Endothelial cell of umbilical vein (primary cell): ENCODE data around the gene BAZ1B. TPM values are rescaled to one million over a fixed set of nuclear protein-coding genes. Genes with fewer than 3 reads are reported as not detected.
"Not testable (repeated sequence)": the region's sequence is repeated elsewhere in the genome, so short reads cannot be mapped to it uniquely, and the experiment has no call there.

Experiments used
- BruUV-seq: library from RNA; stranded (reverse); fragments of 400-500 nt; replicated peaks from 2 replicates; lab custom pipeline; 2021; lab: Mats Ljungman, UMichigan
- CTCF ChIA-PET: fragments of 300-600, 350-600 bp; sonication (Branson Sonifier 250); formaldehyde crosslinking; loops from one replicate; lab custom pipeline; 2021; ENCODE audit warnings: antibody characterized with exemption, inconsistent platforms; lab: Charles Lee
- POLR2A ChIA-PET: fragments of 300-600, 350-600 bp; sonication (Branson Sonifier 250); formaldehyde crosslinking; loops from one replicate; lab custom pipeline; 2021; ENCODE audit warnings: antibody characterized with exemption, inconsistent platforms; lab: Charles Lee
- DNase-seq: peaks from one replicate; pipeline ENCODE4 v3.0.0-alpha.2; 2011; ENCODE audit warnings: low read depth, low spot score
- FAIRE-seq: peaks from 2 replicates; lab custom pipeline; 2011; peaks lifted over from hg19 to GRCh38; lab: Jason Lieb, UNC
- H2AFZ ChIP-seq: 2 replicates; pipeline ENCODE4 v1.6.0; 2012; ENCODE audit warnings: low read depth, low read length, control low read depth, inconsistent platforms
- H3K27ac ChIP-seq: 2 replicates; pipeline ENCODE4 v1.5.1; 2011; ENCODE audit warnings: low read depth, mild to moderate bottlenecking, control low read depth, low read length, moderate library complexity; ENCODE audit not compliant: insufficient read depth
- H3K27me3 ChIP-seq, 2 experiments: 2 replicates each; pipeline versions ENCODE4 v1.6.0 to v1.6.1; 2011; ENCODE audit warnings: low read length in 2 of 2, mixed read lengths in 1 of 2; ENCODE audit not compliant: control insufficient read depth in 2 of 2, insufficient read depth in 2 of 2
- H3K36me3 ChIP-seq, 2 experiments: 2 replicates in 1 of 2; 3 replicates in 1 of 2; pipeline ENCODE4 v1.5.1; 2011; ENCODE audit warnings: low read length in 2 of 2, mild to moderate bottlenecking in 1 of 2, moderate library complexity in 1 of 2; ENCODE audit not compliant: control insufficient read depth in 2 of 2, insufficient read depth in 2 of 2; ENCODE audit errors: extremely low read depth in 1 of 2
- H3K4me1 ChIP-seq: 3 replicates; pipeline ENCODE4 v1.5.1; 2011; ENCODE audit warnings: mild to moderate bottlenecking, low read length; ENCODE audit not compliant: control insufficient read depth, insufficient read depth; ENCODE audit errors: extremely low read depth
- H3K4me2 ChIP-seq: 2 replicates; pipeline ENCODE4 v1.6.1; 2011; ENCODE audit warnings: low read length, control low read depth, mixed read lengths; ENCODE audit not compliant: insufficient read depth
- H3K4me3 ChIP-seq, 3 experiments: fragments of 200-600 bp in 1 of 3; sonication (generic), shearing (Covaris generic) in 1 of 3; replicated peaks in 1 of 3; 2 replicates each; pipeline ENCODE4 v1.5.1; 2011 to 2016; ENCODE audit warnings: control low read depth in 3 of 3, low read length in 3 of 3, mild to moderate bottlenecking in 2 of 3, inconsistent platforms in 1 of 3, low read depth in 1 of 3, moderate library complexity in 1 of 3; ENCODE audit not compliant: insufficient read depth in 1 of 3
- H3K79me2 ChIP-seq: 2 replicates; pipeline ENCODE4 v1.6.0; 2012; ENCODE audit warnings: low read length, inconsistent platforms; ENCODE audit not compliant: control insufficient read depth, insufficient read depth
- H3K9ac ChIP-seq: replicated peaks from 2 replicates; pipeline ENCODE3; 2011; ENCODE audit warnings: low read length, control low read depth; ENCODE audit not compliant: insufficient read depth; ENCODE audit errors: extremely low read depth
- H3K9me1 ChIP-seq: replicated peaks from 3 replicates; pipeline ENCODE4 v1.6.0; 2011; ENCODE audit warnings: mild to moderate bottlenecking, low read length; ENCODE audit not compliant: control insufficient read depth, insufficient read depth; ENCODE audit errors: extremely low read depth
- H3K9me3 ChIP-seq: replicated peaks from 2 replicates; pipeline ENCODE4 v1.5.1; 2012; ENCODE audit warnings: low read length, inconsistent platforms; ENCODE audit not compliant: control insufficient read depth, insufficient read depth
- H4K20me1 ChIP-seq: replicated peaks from 2 replicates; pipeline ENCODE3; 2011; ENCODE audit warnings: mild to moderate bottlenecking, low read length; ENCODE audit not compliant: control insufficient read depth, insufficient read depth; ENCODE audit errors: extremely low read depth
- FOS ChIP-seq: IDR thresholded peaks from 2 replicates; pipeline ENCODE4 v1.6.1; 2011; ENCODE audit warnings: mild to moderate bottlenecking, low read length, moderate library complexity, borderline replicate concordance; ENCODE audit not compliant: insufficient read depth
- GATA2 ChIP-seq: IDR thresholded peaks from 2 replicates; pipeline ENCODE4 v1.7.0; 2011; ENCODE audit warnings: low read depth, mild to moderate bottlenecking, moderate library complexity, mixed read lengths, low read length; ENCODE audit not compliant: insufficient read length, insufficient read depth
- dilution Hi-C: fragments of 300-500 bp; cut with MboI; formaldehyde crosslinking; loops from one replicate; pipeline ENCODE4 v1.15.0; 2019; ENCODE audit warnings: low sequenced_read_pairs; ENCODE audit not compliant: extremely low pct_ligation_motif_present
- intact Hi-C: fragments of 100-400 bp; cut with micrococcal nuclease; formaldehyde crosslinking; loops from one replicate; pipeline ENCODE4 v1.10.0; 2022
- polyA plus RNA-seq, 4 experiments: library from polyadenylated mRNA; depleted of rRNA in 3 of 4; stranded (reverse) in 3 of 4; unstranded in 1 of 4; fragments of >200 nt; gene quantifications; 2 replicates each; pipeline versions ENCODE4 v1.2.1 to v1.2.3, GENCODE V29; 2011 to 2012; ENCODE audit warnings: missing spikeins in 1 of 4
- total RNA-seq: library from RNA; stranded (reverse); gene quantifications from 2 replicates; pipeline ENCODE4 v1.2.3, GENCODE V29; 2021
- TF ChIP-seq, protein P1 (sequence below): IDR thresholded peaks from 2 replicates; pipeline ENCODE4 v1.6.1; 2011; ENCODE audit not compliant: insufficient read depth, insufficient read length
- TF ChIP-seq, protein P2 (sequence below), 2 donors: IDR thresholded peaks; 1 replicate in 1 of 2; 2 replicates in 1 of 2; pipeline ENCODE4 v1.5.1; 2011; ENCODE audit warnings: low read length in 2 of 2, mild to moderate bottlenecking in 2 of 2, moderate library complexity in 2 of 2, control low read depth in 1 of 2, inconsistent platforms in 1 of 2, low read depth in 1 of 2; ENCODE audit not compliant: insufficient read depth in 1 of 2; ENCODE audit errors: extremely low read depth in 1 of 2

Gene BAZ1B
- total and polyA plus RNA-seq, 2 donors (not counting 3 experiments of a cell fraction or from before 2014, with no cell fraction given), result 16.2 to 74.7 TPM

- Histone ChIP-seq H3K36me3 (peaks cover 22 to 36% of the 10 kb centered on the region in 2 experiments), H3K4me1 (no peaks in the 10 kb centered on the region), H3K4me3 (no peak overlapping the region), H3K9me3 (no peaks in the 10 kb centered on the region), H3K9ac (no peak overlapping the region), H2AFZ (no peak overlapping the region), H4K20me1 (no peaks in the 10 kb centered on the region), H3K4me2 (no peak overlapping the region), H3K79me2 (no peaks in the 10 kb centered on the region), H3K27ac (no peak overlapping the region), H3K9me1 (no peaks in the 10 kb centered on the region), H3K27me3 (no peaks in the 10 kb centered on the region)
- TF ChIP-seq GATA2 (no peak), FOS (no peak)
- TF ChIP-seq, protein P1, sequence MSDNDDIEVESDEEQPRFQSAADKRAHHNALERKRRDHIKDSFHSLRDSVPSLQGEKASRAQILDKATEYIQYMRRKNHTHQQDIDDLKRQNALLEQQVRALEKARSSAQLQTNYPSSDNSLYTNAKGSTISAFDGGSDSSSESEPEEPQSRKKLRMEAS, result no peak
- BruUV-seq, result no TSS peak
- DNase-seq (no peak), FAIRE-seq (no peak)
- dilution Hi-C loops, result no loop called here
- ChIA-PET CTCF (no interaction called here), POLR2A (no interaction called here)
- intact Hi-C loops, result no loop called here
Observed at GRCh38 chr7:73537051-73537450, 15.0 kb upstream of the BAZ1B start.

DNA sequence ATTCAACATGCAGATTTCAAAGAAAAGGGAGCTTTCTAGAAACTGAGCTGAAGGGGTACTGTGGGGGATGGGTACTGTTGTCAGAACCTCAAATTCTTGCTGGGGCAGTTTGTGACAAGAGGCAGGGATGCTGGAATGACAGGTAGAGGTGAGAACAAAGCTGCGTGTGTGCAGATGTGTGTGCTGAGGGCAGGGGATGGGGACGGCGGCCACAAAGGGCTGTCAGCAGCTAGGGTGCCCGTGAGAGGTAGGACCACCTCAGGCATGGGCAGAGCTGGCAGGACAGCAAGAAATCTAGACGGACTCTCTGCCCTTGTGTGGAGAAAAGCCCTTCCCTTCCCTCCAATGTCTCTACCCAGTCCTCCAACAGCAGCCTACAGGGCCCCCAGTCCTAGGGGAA lies 14.4 kb upstream of the BAZ1B start:
- Histone ChIP-seq H3K4me2 (no peak overlapping the region), H3K9ac (no peak overlapping the region), H3K4me3 (no peak overlapping the region), H3K36me3 (peaks cover 20 to 32% of the 10 kb centered on the region in 2 experiments), H2AFZ (no peak overlapping the region), H3K9me3 (no peaks in the 10 kb centered on the region), H3K27ac (no peak overlapping the region), H3K79me2 (no peaks in the 10 kb centered on the region), H3K27me3 (no peaks in the 10 kb centered on the region), H4K20me1 (no peaks in the 10 kb centered on the region), H3K4me1 (no peaks in the 10 kb centered on the region), H3K9me1 (no peaks in the 10 kb centered on the region)
- DNase-seq, result no peak
- intact Hi-C loops, result no loop called here
- BruUV-seq, result TSS peak; percentile 23
- TF ChIP-seq, protein P2, sequence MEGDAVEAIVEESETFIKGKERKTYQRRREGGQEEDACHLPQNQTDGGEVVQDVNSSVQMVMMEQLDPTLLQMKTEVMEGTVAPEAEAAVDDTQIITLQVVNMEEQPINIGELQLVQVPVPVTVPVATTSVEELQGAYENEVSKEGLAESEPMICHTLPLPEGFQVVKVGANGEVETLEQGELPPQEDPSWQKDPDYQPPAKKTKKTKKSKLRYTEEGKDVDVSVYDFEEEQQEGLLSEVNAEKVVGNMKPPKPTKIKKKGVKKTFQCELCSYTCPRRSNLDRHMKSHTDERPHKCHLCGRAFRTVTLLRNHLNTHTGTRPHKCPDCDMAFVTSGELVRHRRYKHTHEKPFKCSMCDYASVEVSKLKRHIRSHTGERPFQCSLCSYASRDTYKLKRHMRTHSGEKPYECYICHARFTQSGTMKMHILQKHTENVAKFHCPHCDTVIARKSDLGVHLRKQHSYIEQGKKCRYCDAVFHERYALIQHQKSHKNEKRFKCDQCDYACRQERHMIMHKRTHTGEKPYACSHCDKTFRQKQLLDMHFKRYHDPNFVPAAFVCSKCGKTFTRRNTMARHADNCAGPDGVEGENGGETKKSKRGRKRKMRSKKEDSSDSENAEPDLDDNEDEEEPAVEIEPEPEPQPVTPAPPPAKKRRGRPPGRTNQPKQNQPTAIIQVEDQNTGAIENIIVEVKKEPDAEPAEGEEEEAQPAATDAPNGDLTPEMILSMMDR (IDR thresholded peaks at IDR 0.05; ENCODE audit: extremely low read depth in 1 of 2, insufficient read depth in 1 of 2, low read depth in 1 of 2, low read length in 2 of 2), result no peak
- TF ChIP-seq GATA2, result no peak
- FAIRE-seq, result no peak
- ChIA-PET POLR2A (no interaction called here), CTCF (no interaction called here)
- dilution Hi-C loops, result no loop called here

DNA sequence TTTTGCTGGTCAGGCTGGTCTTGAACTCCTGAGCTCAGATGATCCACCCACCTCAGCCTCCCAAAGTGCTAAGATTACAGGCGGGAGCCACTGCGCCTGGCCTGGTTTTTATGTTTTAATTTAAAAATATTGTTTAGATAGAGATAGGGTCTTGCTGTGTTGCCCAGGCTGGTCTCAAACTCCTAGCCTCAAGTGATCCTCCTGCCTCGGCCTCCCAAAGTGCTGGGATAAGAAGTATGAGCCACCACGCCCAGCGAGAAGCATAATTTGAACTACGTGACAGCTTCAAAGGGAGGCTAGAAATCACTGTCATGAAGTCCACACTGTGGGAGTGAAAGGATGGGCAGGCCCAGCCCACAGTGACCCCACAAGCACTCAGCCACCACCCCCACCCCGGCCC lies 13.8 kb upstream of the BAZ1B start:
- BruUV-seq, H3K4me2 ChIP-seq, POLR2A ChIA-PET, H3K4me1 ChIP-seq, FAIRE-seq, CTCF ChIA-PET, H2AFZ ChIP-seq, dilution Hi-C loops, H3K9me3 ChIP-seq, H4K20me1 ChIP-seq, H3K9me1 ChIP-seq, H3K27ac ChIP-seq, H3K9ac ChIP-seq, H3K4me3 ChIP-seq, intact Hi-C loops, H3K79me2 ChIP-seq, H3K27me3 ChIP-seq, DNase-seq: not testable (repeated sequence)
- peaks cover 20 to 29% of the 10 kb centered on the region in 2 experiments for H3K36me3 ChIP-seq
